NCI-H1417 treated with DMSO at 0.1 percent for 48 hours (cell line): ENCODE measurements around the gene COLEC12.

Source experiments
- DNase-seq: peaks from one replicate; lab custom pipeline; 2025; lab: John Stamatoyannopoulos, UW

The COLEC12 gene

DNA sequence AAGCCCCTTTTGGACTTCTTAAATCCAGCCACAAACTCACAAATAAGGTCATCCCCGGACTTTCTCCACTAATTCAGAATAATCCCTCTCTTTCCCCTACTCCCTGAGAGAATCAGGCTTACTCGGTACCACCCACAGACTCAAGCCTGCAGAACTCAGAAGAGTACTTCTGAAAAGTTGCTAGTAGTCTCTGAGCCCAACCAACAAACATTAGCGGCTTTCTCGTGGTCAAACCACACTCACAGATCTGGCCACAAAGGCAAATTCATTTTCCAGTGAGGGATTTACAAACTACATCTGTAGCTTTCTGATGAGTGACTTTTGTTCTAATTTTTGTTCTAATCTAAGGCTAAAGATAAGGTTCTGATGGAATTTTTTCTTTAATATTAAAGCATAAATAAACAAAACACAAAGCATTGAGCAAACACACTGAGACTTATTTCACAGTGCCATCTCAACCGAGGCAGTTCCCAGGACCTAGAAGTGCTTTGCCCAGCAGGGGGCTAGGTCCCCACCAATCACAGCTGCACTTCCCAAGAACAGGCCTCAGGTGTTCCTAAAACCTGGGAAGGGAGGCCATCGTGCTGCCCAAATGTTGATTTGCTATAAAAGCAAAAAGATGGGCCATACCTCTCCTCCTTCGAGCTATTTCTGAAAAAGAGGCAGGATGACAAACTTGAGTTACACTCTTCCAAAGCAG is 110.7 kb downstream of the COLEC12 start:
- no peak for DNase-seq

- DNase-seq: no peak
Measured at GRCh38 chr18:388200-388599, 112.3 kb downstream of the COLEC12 start.

DNA sequence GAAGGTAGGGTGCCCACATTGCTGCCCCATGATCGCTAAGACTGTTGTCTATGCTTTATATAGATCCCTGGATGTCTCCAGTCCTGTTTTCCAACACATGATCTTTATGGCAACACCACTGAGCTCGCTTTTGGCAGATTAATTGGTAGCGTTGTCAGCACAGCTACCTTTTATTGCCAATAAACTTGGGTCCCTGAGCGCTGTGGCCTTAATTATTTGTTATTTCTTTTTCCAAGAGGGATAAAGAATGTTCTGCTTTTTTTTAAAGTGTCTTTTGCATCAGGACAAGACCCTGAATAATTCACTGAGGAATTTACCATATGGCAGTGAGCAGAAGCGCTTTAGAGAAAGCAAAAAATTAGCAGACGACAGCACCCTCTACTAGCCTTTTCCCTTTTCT is 113.5 kb downstream of the COLEC12 start:
- DNase-seq: no peak

- DNase-seq: no peak
Measured at GRCh38 chr18:384897-385296, 115.6 kb downstream of the COLEC12 start.

- no peak for DNase-seq
Measured at GRCh38 chr18:383135-383534, 117.4 kb downstream of the COLEC12 start.

- no peak for DNase-seq
Measured at GRCh38 chr18:382423-382984, 118.0 kb downstream of the COLEC12 start.

GRCh38 chr18:379681-380330 is 120.7 kb downstream of the COLEC12 start:
- DNase-seq: no peak

- DNase-seq: no peak
Measured at GRCh38 chr18:378079-378478, 122.4 kb downstream of the COLEC12 start.

DNA sequence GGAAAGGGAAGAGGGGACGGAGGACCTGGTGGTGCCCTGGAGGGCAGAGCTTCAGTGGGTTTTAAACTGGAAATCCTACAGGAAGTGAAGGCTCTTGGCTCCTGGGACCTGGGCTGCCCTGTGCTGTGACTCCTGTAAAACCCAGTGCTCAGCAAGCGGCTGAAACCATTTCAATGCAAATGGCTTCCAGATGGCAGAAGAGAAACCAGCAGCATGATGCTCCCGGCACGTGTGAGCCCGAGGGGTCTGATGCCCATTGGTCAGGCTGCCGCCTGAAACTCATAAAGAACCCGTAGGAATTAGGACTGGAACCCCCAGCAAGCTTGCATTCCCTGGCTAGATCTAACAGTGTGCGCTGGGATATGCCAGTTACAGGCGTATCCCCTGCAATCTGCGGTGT is 123.4 kb downstream of the COLEC12 start:
- DNase-seq: no peak

DNA sequence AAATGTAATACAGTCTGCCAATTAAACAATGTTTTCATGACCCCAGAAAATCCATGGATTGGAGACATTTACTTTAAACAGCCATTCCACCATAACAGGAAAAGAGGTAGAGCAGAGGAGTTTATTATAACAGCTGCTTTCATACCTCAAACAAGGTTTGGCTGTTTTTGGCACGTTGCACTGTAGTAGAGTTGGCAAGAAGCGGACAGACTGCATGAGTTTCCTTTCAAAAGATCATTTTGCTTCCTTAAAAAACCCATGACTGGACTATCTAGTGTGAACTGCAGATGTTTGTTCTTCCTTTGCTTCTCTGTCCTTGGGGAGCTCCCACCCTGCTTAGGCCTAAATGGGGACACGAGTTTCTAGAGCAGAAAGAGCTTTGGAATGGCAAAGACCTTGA is 124.2 kb downstream of the COLEC12 start:
- no peak for DNase-seq

DNA sequence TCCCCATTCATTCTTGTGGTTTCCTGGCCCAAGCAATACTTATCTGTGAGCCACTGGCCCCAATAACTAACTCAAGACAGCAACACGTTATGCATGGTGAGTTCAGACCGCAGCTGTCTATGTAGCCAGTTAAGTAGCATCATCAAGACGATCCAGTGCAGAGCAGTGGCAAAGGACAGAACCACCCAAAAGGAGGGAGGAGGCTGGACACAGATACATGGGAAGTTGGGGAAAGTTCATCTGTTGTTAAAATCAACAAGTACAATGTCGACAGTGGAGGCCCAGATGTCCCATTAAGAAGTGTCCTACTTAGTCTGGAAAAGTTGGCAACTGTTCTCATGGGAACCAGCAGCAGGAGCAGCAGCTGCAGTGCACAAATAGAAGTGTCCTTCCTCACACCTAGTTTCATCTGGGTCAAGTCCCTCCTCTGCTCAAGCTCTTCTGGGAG is 125.8 kb downstream of the COLEC12 start:
- no peak for DNase-seq

- DNase-seq: no peak
Measured at GRCh38 chr18:373780-374179, 126.7 kb downstream of the COLEC12 start.

DNA sequence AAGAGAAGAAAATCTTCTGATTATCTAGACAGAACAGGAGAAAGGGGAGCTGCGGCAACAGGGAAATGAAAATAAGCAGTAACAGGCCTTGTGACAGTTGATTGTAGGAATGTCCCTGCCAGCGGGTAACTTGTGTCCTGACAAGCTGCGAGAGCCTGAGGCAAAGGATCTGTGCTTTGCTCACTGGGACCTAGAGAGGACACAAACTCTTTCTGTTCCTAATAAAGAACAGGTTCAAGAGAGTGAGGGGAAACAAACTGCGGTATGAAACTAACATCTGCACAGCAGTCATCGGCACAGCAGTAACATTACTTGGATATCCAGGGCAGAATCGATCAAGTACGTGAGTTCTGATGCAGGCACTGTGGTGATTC is 128.9 kb downstream of the COLEC12 start:
- DNase-seq: no peak

DNA sequence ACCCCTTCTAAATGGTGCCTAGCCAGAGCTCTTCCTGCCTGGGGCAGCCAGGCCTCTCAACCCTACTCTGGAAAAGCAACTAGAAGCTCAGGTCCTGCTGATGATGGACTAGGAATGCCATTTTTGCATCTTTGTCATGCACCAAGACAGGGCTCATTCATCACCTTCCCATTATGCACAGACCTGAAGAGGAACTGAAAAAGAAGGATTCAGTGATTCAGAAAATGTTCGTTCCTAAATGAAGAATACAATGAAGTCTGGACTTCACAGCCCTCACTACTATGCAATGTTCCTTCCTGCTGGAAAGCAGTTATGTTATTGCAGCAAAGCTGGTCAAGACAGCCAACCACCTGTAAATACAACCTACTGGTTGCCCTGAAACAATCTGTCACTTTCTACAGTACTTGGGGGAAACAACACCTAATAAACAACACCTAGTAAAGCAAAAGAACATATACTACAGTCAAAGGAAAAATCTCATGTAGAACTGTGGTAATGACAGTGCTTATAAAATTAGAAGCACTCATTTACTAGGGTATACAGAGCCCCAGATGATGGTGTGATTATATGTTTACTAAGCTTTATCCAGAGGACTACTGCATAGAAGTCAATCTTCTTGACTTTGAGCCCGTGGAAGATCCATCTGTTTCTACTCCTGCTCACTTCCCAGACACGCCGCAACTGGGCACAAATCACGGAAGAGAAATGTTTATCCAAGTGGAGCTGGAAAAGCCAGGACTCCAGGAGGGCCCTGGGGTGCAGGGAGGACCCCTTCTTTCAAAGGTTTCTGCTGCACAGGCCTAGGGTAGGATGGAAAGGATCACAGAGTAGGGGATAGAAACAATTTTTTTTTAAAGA is 129.5 kb downstream of the COLEC12 start:
- DNase-seq: no peak

DNA sequence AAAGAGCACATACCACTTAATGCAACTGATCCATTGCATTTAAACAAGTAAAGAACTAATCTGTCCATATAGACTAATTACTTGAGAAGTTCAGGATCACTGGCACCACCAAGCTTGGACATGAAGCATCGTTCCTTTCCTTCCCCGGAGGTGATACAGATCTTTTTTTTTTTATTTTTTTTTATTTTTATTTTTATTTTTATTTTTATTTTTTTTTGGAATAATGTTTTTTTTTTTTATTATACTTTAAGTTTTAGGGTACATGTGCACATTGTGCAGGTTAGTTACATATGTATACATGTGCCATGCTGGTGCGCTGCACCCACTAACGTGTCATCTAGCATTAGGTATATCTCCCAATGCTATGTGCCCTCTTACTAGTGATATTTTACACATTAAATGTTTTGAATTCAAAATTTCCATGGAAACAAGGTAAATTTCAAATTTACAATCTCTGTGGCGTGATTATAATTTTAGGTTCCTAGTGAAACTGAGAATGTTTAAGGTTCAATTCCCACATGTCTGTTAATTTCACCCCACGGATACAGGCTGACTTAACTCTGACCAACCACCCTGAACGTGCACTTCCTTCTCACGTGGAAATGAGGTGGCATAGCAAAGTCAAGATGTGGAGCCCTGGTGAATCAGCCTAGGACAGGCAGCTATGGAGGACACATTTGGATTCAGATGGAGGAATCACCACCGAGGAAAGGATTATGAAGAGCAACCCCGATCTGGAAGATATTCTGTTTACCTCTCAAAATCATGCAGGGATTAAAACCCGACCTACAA is 131.1 kb downstream of the COLEC12 start:
- DNase-seq: no peak

DNA sequence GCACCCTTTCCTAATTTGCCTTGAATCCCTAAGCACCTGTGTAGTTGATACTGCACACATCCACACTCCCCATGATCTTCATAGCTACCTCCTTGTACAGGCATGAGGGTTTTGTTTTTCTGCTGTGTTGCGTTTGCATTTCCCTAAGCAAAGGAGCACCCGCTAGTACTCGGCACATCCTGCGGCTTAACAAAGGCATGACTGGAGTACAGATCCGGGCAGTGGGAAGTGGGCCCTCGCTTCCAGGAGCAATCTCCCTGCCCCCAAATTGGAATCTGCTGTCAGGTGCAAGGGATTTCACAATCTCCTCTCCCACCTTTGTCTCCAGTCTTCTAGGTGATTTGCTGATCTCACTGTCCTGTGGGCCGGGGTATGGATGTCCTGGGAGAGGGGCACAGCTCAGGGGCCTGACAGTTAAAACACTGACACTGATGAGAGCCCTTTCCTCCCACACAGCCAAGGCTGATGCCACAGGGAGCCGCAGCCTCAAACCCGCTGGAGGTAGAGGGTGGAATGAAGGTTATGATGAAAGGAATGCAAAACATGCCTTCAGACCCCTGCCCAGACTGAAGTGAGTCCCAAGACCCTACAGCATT is 133.9 kb downstream of the COLEC12 start:
- DNase-seq: no peak

- DNase-seq: no peak
Measured at GRCh38 chr18:365651-366050, 134.8 kb downstream of the COLEC12 start.

DNA sequence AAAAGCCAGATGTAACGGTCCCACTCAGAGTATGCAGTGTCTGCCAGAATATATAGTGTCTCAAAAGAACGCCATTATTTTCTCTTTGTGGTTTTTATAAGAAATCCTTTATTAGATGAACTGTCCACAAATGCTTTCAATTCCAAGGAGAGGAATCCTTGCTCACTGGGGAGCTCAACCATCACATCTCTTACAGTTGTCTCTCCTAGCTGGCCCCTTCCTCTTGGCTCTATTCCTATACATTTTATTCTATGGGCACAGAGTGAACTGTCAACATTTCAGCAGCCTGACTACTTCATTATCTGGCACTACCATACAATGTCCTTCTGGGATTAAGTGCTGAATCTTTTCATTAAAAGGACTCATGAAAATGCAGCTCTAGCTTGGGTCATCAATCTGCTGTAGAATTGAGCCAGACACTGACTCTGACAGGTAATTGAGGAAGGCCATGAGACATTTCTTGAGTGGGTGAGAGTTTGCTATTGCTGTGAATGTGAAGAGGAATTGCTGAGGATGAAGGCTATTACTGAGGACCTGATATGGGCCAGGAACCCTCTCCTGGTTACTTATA is 136.2 kb downstream of the COLEC12 start:
- no peak for DNase-seq

GRCh38 chr18:363301-364085 is 137.0 kb downstream of the COLEC12 start:
- no peak for DNase-seq
